Liver (tissue), 9 donors: ENCODE data around the gene EDAR. TPM values are rescaled to one million over a fixed set of nuclear protein-coding genes. Genes with fewer than 3 reads are reported as not detected.

Source experiments
- DNase-seq: peaks from one replicate; pipeline ENCODE4 v3.0.0-alpha.2; 2017; ENCODE audit warnings: low spot score
- H3K27ac ChIP-seq, 2 donors: one replicate each; pipeline ENCODE4 v1.7.0; 2013; ENCODE audit warnings: inconsistent platforms in 2 of 2, low read length in 2 of 2, control low read depth in 1 of 2, low read depth in 1 of 2, mild to moderate bottlenecking in 1 of 2
- H3K27me3 ChIP-seq, 4 donors: one replicate each; pipeline versions ENCODE4 v1.6.1 to v1.7.0; 2013; ENCODE audit warnings: low read length in 3 of 4, inconsistent platforms in 1 of 4, mild to moderate bottlenecking in 1 of 4, moderate library complexity in 1 of 4; ENCODE audit not compliant: control insufficient read depth in 4 of 4, insufficient read depth in 4 of 4
- H3K36me3 ChIP-seq, 4 donors: one replicate each; pipeline versions ENCODE4 v1.6.1 to v1.7.0; 2013; ENCODE audit warnings: low read length in 3 of 4, mild to moderate bottlenecking in 3 of 4, low read depth in 1 of 4, moderate library complexity in 1 of 4; ENCODE audit not compliant: control insufficient read depth in 4 of 4, insufficient read depth in 3 of 4
- H3K4me1 ChIP-seq, 4 donors: one replicate each; pipeline versions ENCODE4 v1.6.1 to v1.7.0; 2013; ENCODE audit warnings: low read length in 3 of 4, mild to moderate bottlenecking in 3 of 4, moderate library complexity in 1 of 4; ENCODE audit not compliant: control insufficient read depth in 4 of 4, insufficient read depth in 4 of 4
- H3K4me3 ChIP-seq, 3 donors: one replicate each; pipeline versions ENCODE4 v1.6.1 to v1.7.0; 2013; ENCODE audit warnings: low read length in 3 of 3, control low read depth in 1 of 3, low read depth in 1 of 3, mild to moderate bottlenecking in 1 of 3
- H3K9ac ChIP-seq, 2 donors: one replicate each; pipeline ENCODE4 v1.7.0; 2013; ENCODE audit warnings: low read length in 2 of 2, mild to moderate bottlenecking in 2 of 2, moderate library complexity in 2 of 2, control low read depth in 1 of 2, low read depth in 1 of 2
- H3K9me3 ChIP-seq, 4 donors: one replicate each; pipeline versions ENCODE4 v1.6.1 to v1.7.0; 2013; ENCODE audit warnings: low read length in 3 of 4; ENCODE audit not compliant: control insufficient read depth in 4 of 4
- CTCF ChIP-seq: fragments of 150-350 bp; IDR thresholded peaks from 2 replicates; pipeline ENCODE4 v1.5.1; 2017; ENCODE audit warnings: improper control_type of control experiment, low read depth, low read length; ENCODE audit not compliant: missing input control
- FOXA2 ChIP-seq: IDR thresholded peaks from 2 replicates; pipeline ENCODE4 v1.6.1; 2016; ENCODE audit warnings: antibody characterized with exemption
- HNF4A ChIP-seq, 2 donors: conservative IDR thresholded peaks; 2 replicates each; pipeline ENCODE4 v1.6.1; 2016; ENCODE audit warnings: antibody characterized with exemption in 2 of 2, mild to moderate bottlenecking in 2 of 2
- HNF4G ChIP-seq: IDR thresholded peaks from 2 replicates; pipeline ENCODE4 v1.6.1; 2016; ENCODE audit warnings: antibody characterized with exemption
- JUND ChIP-seq, 2 donors: IDR thresholded peaks; 2 replicates each; pipeline ENCODE4 v1.6.1; 2016; ENCODE audit warnings: antibody characterized with exemption in 2 of 2
- RAD21 ChIP-seq, 2 donors: IDR thresholded peaks; 2 replicates each; pipeline ENCODE4 v1.6.1; 2016; ENCODE audit warnings: antibody characterized with exemption in 2 of 2, mild to moderate bottlenecking in 2 of 2
- RXRA ChIP-seq, 2 donors: IDR thresholded peaks; 2 replicates each; pipeline ENCODE4 v1.6.1; 2017 to 2018; ENCODE audit warnings: antibody characterized with exemption in 2 of 2, mild to moderate bottlenecking in 1 of 2
- SP1 ChIP-seq: IDR thresholded peaks from 2 replicates; pipeline ENCODE4 v1.6.1; 2018; ENCODE audit warnings: antibody characterized with exemption, mild to moderate bottlenecking
- TAF1 ChIP-seq: conservative IDR thresholded peaks from 2 replicates; pipeline ENCODE4 v1.6.1; 2016; ENCODE audit warnings: antibody characterized with exemption, mild to moderate bottlenecking
- ZBTB33 ChIP-seq: IDR thresholded peaks from 2 replicates; pipeline ENCODE4 v1.6.1; 2016; ENCODE audit warnings: antibody characterized with exemption
- WGBS: extraction: QIAGEN DNeasy Blood & Tissue Kit; methylation state at CpG from one replicate; pipeline ENCODE4 v1.1.7; 2013; 5-methylcytosine and 5-hydroxymethylcytosine counted together
- polyA plus RNA-seq, 2 donors: library from polyadenylated mRNA; stranded (reverse) in 1 of 2; unstranded in 1 of 2; fragments of 200-250 nt in 1 of 2; fragments of >200 nt in 1 of 2; fragmentation: Nextera tagmentation in 1 of 2; extraction: Ambion mirVana in 1 of 2; gene quantifications; one replicate each; pipeline versions ENCODE4 v1.2.1 to v1.2.3, GENCODE V29; 2013 to 2015
- total RNA-seq, 2 donors: library from RNA; depleted of rRNA; stranded (reverse); fragments of >200 nt; gene quantifications; one replicate each; pipeline ENCODE4 v1.2.3, GENCODE V29; 2014
- donor health status: healthy.
- donor health status: healthy.
- donor health status: healthy.
- donor health status: healthy.
- donor health status: healthy.

Gene EDAR
- total and polyA plus RNA-seq, 4 donors: 0.09 to 0.50 (median 0.10) TPM

- Histone ChIP-seq H3K27me3 (no peaks in the 10 kb centered on the region), H3K9ac (no peak overlapping the region), H3K36me3 (no peaks in the 10 kb centered on the region), H3K4me1 (peaks cover 1 to 23% (median 15%) of the 10 kb centered on the region in 4 donors), H3K9me3 (no peaks in the 10 kb centered on the region), H3K4me3 (no peak overlapping the region), H3K27ac (no peak overlapping the region)
- TF ChIP-seq RXRA (IDR thresholded peaks at IDR 0.05): no peak
- no peak for TF ChIP-seq FOXA2
- no peak for TF ChIP-seq ZBTB33
- 91% methylated on average over 7 of the region's 7 CpGs for WGBS
- no peak for DNase-seq
These were observed 68.3 kb downstream of the EDAR start for GRCh38 chr2:108920686-108921085.

GRCh38 chr2:108919571-108920373 lies 69.2 kb downstream of the EDAR start:
- WGBS: 96% methylated on average over 19 of the region's 19 CpGs
- DNase-seq: no peak
- Histone ChIP-seq H3K4me1 (peaks cover 1 to 14% (median 9%) of the 10 kb centered on the region in 4 donors), H3K4me3 (no peak overlapping the region), H3K27ac (no peak overlapping the region), H3K9me3 (no peaks in the 10 kb centered on the region), H3K9ac (no peak overlapping the region), H3K36me3 (no peaks in the 10 kb centered on the region), H3K27me3 (no peaks in the 10 kb centered on the region)
- TF ChIP-seq SP1 (no peak), HNF4G (no peak), JUND (IDR thresholded peaks at IDR 0.05) (no peak), FOXA2 (no peak), RXRA (IDR thresholded peaks at IDR 0.05) (no peak), ZBTB33 (no peak), RAD21 (IDR thresholded peaks at IDR 0.05) (no peak), HNF4A (conservative IDR thresholded peaks at IDR 0.05) (no peak), TAF1 (no peak)

GRCh38 chr2:108918941-108919341 lies 70.1 kb downstream of the EDAR start:
- no peaks in the 10 kb centered on the region for H3K27me3 ChIP-seq

More at GRCh38 chr2:108918941-108919341, 70.1 kb downstream of the EDAR start:
- 90% methylated on average over 14 of the region's 14 CpGs for WGBS
- H3K27ac ChIP-seq: no peak overlapping the region
- DNase-seq: no peak
- peaks cover 0 to 6% (median 1%) of the 10 kb centered on the region in 4 donors for H3K4me1 ChIP-seq
- H3K9me3 ChIP-seq: no peaks in the 10 kb centered on the region
- H3K4me3 ChIP-seq: no peak overlapping the region
- no peak for TF ChIP-seq CTCF
- no peaks in the 10 kb centered on the region for H3K36me3 ChIP-seq
- no peak overlapping the region for H3K9ac ChIP-seq
